ENCODE results near the gene GBP3.
"Not testable (repeated sequence)": the region's sequence is repeated elsewhere in the genome, so short reads cannot be mapped to it uniquely, and the experiment has no call there.

The GBP3 gene

DNA sequence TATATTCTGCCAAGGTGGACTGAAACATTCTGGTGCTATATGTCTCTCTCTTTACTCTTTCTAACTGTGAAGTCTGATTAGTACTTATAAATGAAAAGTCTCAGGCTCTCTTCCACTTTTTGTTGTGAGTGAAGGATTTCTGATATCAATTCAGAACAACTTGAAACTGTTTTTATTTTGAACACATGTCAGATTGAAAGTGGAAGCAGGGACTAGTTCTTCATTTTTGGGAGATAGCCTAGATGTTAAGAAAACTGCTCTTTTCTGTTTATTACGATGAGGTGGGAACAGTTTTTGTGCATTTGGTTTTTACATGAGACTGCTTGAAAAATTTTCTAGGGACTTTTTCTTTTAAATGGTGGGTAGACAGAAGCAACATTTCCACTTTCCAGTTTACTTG lies 14.5 kb upstream of the GBP3 start:
- no peak for FAIRE-seq

DNA sequence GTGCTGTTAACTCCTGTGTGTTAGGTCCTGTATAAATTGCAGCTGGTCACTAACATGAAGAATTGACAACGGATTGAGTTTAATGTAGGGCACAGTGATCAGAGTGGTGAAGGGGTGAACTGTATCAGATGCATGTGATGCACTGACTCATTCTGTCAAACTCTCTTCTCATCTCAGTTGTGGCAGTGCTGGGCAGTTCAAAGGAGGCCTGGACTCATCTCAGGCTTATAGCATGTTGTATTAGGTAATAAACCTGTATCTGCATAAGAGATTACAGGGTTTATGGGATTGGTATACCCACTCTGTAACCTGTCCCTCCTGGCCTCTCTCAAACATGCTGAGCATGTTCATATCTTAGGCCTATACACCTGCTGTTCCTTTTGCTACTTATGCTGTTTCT lies 12.4 kb upstream of the GBP3 start:
- FAIRE-seq: no peak

DNA sequence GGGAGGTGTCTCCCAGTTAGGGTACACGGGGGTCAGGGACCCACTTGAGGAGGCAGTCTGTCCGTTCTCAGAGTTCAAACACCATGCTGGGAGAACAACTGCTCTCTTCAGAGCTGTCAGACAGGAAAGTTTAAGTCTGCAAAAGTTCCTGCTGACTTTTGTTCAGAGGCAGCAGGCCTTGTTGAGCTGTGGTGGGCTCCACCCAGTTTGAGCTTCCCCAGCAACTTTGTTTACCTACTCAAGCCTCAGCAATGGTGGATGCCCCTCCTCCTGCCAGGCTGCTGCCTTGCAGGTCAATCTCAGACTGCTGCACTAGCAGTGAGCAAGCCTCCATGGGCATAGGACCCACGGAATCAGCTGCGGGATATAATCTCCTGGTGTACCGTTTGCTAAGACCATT lies 11.3 kb upstream of the GBP3 start:
- FAIRE-seq: not testable (repeated sequence)

DNA sequence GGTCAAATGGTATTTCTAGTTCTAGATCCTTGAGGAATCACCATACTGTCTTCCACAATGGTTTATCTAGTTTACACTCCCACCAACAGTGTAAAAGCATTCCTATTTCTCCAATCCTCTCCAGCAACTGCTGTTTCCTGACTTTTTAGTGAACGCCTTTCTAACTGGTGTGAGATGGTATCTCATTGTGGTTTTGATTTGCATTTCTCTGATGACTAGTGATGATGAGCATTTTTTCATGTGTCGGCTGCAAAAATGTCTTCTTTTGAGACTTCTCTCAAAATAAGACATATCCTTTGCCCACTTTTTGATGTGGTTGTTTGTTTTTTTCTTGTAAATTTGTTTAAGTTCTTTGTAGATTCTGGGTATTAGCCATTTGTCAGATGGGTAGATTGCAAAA lies 6.4 kb upstream of the GBP3 start:
- FAIRE-seq: not testable (repeated sequence)

DNA sequence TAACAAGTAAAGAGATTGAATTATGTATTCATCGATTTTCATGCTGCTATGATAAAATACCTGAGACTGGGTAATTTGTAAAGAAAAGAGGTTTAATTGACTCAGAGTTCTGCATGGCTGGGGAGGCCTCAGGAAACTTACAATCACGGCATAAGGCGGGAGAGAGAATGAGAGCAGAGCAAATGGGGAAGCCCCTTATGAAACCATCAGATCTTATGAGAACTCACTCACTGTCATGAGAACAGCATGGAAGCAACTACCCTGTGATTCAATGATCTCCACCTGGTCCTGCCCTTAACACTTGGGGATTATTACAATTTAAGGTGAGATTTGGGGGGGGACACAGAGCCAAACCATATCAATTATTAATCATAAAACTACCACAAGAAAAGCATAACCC lies 3.3 kb upstream of the GBP3 start:
- FAIRE-seq: no peak

DNA sequence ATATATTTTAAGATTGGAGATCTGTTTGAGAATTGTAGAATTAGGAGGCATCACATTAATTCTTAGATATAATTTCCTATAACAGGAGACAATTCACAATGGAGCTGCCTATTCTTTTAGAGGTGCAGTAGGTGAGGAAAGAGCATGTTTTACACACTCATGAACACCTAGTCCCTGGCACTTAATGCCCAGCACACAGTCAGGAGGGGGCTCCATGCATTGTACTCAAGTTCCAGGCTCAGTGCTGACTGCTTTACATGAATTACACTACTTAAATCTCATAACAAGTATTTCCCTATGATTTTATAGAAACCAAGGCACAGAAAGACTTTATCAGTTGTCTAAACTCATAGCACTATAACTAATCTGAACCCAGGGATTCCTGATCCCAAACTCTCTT lies 360 bp upstream of the GBP3 start:
- FAIRE-seq: no peak

DNA sequence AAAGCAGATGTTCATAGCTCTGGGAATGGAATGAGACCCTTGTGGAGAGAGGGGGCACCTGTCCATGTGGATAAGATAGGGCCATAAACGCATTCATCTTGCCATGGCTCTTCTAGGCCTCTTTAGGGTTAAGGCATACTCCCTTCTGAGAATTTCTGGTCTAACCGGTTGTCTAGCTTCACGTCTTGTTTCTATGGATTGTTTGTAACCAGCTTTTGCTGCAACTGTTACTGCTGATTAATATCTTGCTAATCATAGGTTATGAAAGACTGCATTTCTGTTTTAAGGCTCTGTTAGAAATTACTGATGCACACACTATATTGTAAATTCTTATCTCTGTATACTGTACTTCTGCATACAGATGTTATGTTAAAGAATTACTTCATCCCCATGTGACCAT lies 4.3 kb downstream of the GBP3 start:
- not testable (repeated sequence) for FAIRE-seq

DNA sequence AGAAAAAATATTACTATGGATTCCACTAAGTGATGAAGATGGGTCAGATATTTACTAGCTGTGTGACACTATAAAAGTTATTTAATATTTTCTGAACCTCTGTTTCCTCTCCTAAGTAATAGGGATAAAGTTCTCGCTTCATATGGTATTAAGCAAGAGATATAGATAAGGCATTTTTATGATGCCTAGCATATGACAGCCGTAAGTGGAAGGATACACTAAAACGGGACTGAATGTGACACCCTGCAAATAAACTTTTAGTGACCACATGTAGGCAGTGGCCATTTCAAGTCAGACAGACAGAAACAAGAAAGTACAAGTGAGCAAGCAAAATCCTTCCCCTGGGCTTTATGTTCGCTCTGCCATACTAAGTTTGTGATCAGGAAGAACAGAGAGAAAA lies 14.2 kb downstream of the GBP3 start:
- no peak for FAIRE-seq

DNA sequence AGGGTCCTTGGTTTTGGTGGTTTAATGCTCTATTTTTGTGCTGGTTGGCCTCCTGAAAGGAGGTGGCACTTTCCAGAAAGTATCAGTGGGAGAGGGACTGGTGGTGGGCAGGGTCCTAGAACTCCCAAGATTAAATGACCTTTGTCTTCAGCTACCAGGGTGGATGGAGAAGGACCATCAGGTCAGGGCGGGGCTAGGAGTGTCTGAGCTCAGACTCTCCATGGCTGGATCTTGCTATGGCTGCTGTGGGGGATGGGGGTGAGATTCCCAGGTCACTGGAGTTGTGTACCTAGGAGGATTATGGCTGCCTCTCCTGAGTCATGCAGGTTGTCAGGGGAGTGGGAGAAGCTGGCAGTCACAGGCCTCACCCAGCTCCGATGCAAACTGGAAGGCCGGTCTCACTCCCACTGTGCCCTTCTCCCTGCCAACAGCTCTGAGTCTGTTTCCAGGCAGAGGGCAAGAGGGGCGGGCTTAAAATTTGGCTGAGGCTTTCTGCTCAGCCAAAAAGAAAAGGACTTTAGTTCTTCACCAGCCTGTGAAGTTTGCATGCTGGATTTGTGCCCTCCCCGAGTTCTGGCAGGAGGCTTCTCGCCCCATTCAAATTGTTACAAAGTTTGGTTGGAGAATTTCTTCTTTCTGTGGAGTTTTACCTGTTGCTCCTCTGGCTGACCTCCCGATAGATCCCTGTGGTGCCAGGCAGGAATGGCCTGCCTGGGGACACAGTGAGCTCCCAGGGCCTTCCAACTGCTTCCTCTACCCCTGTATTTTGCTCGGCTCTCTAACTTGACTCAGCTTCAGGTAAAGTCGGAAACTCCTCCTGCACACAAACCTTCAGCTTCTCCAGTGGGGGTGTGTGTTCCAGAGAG lies 17.1 kb downstream of the GBP3 start:
- FAIRE-seq: no peak

DNA sequence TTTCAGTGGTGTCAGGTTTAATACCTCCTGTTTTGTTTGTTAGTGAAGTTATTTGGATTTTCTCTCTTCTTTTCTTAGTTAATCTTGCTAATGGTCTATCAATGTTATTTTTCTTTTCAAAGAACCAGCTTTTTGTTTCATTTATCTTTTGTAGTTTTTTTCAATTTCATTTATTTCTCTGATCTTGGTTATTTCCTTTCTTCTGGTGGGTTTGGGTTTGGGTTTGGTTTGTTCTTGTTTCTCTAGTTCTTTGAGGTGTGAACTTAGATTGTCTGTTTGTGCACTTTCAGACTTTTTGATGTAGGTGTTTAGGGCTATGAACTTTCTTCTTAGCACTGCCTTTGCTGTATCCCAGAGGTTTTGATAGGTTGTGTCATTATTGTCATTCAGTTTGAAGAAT lies 20.5 kb downstream of the GBP3 start:
- not testable (repeated sequence) for FAIRE-seq

DNA sequence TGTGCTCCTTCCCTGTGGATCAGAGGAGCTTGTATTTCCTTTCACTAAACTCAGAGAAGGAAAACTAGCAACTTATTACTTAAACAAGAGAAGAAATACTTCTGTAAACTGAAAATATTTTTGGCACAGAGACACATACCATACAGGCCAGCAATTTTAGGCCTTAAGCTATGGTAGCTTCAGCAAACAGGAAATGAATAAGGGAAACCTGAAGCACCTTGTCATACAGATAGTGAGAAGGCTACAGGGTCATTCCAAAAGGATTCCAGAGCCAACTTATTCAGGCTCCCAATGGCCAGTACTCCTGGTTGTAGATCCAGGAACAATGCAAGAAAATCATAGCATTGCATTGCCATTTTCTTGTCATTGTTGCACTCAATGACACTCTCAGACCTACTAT lies 21.2 kb downstream of the GBP3 start:
- FAIRE-seq: no peak

DNA sequence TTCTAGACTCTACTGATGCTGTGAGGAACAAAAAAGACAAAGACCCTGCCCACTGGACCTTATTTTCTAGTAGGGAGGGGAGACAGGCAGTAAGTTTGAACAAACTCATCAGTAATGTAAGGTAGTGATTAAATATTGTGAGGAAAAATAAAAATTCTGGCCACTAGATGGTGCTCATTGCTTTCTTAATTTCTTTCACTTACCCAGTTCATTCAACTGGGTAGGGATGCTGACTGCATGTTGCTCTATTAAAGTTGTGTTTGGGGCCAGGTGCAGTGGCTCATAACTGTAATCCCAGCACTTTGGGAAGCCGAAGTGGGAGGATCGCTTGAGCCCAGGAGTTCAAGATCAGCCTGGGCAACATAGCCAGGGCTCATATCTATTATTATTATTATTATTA lies 23.9 kb downstream of the GBP3 start:
- FAIRE-seq: peak; percentile 65

DNA sequence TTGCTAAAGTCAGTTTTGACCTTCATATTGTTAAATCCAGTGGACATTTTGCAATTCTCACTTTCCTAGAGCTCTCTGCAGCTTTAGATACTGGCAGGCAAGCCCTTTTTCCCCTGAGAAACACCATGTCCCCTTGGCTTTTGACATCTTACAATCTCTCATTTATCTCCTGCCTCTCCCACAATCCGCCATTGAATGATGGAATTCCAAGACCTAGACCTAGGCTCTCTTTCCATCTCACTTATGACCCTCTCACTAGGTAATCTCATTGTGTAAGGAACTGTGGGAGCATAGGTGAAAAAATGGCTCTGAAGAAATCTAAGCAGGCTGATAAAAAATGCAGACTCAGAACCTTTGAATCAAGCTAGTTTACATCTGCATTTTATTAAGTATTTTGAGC lies 32.2 kb downstream of the GBP3 start:
- FAIRE-seq: no peak

DNA sequence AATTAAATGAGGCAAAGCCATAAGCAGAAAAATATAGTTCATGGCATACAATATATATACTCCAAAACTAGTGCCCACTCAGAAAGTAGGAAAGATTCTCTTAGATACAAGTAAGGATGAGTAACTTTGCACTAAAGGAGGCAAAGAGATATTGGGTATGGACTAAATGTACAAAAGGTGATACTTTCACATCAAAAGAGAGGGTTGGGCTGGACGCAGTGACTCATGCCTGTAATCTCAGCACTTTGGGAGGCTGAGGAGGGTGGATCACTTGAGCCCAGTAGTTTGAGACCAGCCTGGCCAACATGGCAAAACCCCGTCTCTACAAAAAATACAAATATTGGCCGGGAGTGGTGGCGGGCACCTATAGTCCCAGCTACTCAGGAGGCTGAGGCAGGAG lies 37.0 kb downstream of the GBP3 start:
- FAIRE-seq: no peak

DNA sequence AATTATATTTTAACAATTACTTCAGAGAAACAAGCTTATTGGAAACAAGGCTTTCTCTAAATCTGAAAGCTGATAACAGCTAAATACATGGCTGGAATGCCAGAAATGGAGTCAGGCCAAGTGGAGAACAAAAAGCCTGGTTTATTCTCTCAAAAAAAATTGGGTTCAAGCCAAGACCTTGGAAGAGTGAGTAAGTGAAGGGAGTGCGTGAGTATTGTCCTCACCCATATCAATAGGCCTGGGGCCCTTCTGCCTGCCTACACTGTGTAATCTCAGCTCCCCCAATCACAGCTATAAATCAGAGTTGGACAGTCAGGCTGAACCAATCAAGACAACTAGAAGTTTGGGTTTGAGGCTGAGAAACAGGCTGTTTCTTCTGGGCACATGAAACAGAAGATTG lies 37.6 kb downstream of the GBP3 start:
- no peak for FAIRE-seq

DNA sequence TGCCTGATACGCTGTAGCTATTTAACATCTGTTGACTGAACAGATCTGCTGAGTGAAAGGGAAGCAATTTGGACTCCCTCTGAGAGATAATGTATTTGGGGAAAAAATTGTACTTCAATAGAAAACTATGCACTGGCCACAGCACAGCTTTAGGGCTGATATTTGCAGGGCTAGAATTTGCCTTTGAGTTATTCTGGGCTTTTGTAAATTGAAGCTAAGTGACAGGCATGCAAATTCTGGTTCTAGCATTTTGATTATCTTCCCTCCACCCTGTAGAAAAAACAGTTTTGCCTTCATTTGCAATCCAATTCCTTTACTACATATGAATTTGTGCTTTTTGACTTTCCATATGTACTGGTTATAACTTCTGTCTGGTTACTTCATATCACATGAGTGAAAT lies 38.1 kb downstream of the GBP3 start:
- FAIRE-seq: no peak

DNA sequence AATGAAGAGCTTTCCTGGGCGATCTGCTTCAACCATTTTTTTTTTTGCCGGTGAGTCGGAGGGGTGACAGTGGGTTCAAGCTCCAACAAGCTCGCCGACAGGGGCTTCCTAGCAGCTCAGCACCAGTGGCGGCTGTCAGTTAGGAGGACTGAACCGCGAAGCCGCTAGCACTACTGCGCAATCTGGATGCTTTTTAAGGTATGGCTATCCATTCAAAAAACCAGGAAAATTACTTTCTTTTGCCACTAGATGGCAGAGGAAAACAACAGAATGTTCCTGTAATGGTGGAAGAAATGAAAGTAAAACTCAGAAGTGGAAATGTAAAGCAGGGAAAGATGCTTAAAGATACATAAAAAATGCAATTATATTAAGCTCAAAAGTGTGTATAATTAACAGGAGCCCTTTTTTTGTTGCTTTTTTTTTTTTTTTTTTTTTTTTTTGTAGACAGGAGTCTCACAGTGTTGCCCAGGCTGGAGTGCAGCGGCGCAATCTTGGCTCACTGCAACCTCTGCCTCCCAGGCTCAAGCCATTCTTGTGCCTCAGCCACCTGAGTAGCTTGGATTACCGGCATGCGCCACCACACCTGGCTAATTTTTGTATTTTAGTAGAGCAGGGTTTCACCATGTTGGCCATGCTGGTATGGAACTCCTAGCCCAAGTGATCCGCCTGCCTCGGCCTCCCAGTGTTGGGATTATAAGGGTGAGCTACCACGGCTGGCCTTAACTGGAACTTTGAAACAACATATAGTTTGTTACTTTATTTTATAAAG lies 38.7 kb downstream of the GBP3 start:
- no peak for FAIRE-seq

DNA sequence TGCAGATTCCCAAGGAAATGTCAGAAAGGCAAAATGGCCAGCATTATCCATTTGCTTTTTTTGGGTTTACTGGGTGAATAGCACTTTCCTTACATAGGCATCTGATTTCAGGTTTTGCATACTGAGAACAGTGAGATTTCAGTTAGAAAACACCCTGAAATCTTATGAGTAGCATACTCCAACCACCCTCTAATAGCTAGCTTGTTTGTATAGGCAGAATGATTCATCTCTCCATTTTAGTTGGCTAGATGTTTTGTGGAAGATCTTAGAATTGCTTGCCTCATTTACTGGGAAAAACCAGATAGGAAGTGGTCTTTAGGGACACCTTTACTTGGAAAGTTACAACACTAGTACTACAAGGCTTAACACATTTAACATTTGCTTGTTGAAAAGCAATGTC lies 40.6 kb downstream of the GBP3 start:
- FAIRE-seq: no peak

DNA sequence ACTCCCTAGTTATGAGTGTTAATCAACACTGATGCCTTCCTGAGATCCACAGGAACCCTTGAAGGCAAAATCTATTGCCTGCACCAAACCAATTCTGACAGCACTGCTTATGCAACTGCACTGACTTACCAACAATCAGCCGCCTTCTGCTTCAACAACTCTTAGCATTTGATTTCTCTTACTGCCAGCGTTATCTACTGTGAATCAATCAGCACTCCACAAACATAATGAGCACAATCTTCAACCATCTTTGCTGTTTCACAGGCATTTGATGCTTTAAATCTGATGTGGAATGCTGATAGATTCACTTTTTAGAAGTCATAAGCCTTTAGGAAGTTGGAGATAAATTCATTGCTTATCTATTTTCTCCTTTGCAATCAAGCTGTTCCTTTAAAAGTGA lies 41.2 kb downstream of the GBP3 start:
- FAIRE-seq: not testable (repeated sequence)

DNA sequence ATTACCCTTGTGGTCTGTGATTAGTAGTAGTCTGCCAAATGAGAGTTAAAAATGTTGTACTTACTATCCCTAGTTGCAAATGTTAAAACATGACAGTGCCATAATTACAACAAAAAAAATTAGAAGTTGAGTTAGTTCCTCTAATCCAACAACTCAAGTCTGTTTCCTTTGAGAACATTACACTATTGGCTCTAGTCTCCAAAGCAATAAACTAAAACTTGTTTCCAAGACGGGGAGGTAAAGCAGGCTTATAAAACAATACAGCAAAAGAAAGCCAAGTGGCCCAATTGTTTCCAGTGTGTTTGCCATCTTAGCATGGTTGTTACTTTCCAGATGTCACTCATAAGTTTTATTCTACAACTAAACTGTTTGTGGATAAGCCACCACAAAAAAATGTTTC lies 41.8 kb downstream of the GBP3 start:
- FAIRE-seq: no peak

DNA sequence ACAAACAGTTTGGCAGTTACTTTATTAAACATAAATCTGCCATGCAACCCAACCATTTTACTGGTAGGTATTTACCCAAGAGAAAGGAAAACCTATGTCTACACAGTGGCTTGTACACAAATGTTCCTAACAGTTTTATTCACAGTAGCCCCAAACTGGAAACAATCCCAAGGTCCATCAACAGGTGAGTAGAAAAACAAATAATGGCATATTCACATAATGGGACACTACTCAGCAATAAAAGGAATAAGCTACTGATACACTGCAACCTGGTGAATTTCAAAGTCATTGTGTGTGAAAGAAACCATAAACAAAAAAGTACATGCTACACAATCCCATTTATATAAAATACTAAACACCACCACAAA lies 42.9 kb downstream of the GBP3 start:
- FAIRE-seq: no peak

DNA sequence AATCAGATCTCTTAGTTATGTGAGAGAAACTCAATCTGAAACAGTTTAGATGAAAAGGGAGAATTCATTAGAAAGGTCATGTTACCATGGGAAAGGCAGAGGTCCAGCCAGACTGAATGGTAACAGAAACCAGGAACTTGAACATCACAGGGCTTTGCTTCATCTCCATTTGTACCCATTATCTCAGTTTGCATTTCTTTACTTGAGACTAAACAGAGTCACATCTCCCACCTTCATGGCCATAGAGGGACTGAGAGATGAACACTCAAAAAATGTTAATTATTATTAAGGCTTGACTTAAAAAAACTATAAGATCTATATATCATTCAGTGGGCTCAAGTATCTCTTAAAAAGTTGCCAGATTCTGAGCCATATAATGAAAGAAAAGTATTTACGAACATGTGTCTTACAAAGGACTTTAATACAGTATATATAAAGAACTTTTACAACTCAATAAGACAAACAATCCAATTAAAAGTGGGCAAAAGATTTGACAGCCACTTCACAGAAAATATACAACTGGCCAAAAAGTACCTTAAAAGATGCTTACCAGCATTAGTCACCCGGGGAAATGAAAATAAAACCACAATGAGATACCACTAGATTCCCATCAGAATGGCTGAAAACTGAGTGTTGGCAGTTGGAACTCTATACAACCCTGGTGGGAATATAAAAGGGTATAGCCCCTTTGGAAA lies 43.5 kb downstream of the GBP3 start:
- no peak for FAIRE-seq

DNA sequence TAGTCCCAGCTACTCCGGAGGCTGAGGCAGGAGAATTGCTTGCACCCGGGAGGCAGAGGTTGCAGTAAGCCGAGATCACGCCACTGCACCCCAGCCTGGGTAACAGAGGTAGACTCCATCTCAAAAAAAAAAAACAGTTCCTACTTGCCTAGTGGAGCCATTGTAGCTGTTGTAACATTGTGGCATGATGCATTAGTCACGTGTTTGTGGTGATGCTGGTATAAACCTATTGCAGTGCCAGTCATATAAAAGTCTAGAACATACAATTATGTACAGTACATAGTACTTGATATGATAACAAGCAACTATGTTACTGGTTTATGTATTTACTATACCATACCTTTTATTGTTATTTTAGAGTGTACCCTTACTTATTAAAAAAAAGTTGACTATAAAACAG lies 46.4 kb downstream of the GBP3 start:
- no peak for FAIRE-seq
